Breast epithelium (tissue), 3 donors: Measurements from ENCODE around the gene KLK2.

Experiments
- CTCF ChIP-seq, 3 donors: fragments of 450-650 bp; IDR thresholded peaks; one replicate each; pipeline ENCODE4 v1.5.1; 2016 to 2017; ENCODE audit warnings: antibody characterized with exemption in 3 of 3, mild to moderate bottlenecking in 3 of 3, moderate library complexity in 3 of 3
- POLR2A ChIP-seq: fragments of 450-650 bp; IDR thresholded peaks from one replicate; pipeline ENCODE4 v1.6.1; 2016; ENCODE audit warnings: antibody characterized with exemption, mild to moderate bottlenecking, moderate library complexity
- POLR2AphosphoS5 ChIP-seq, 3 donors: sonication (generic); formaldehyde crosslinking; IDR thresholded peaks; one replicate each; pipeline ENCODE4 v1.6.1; 2017; ENCODE audit warnings: antibody characterized with exemption in 3 of 3

GRCh38 chr19:50880241-50880640, 7.0 kb downstream of the KLK2 start:
- no peak for TF ChIP-seq CTCF (IDR thresholded peaks at IDR 0.05)
- no peak for TF ChIP-seq POLR2A
- TF ChIP-seq POLR2AphosphoS5 (IDR thresholded peaks at IDR 0.05), result no peak
